GF-D8 (cell line): Measurements from ENCODE around the gene ABCD1.
"Not testable (repeated sequence)": the region's sequence is repeated elsewhere in the genome, so short reads cannot be mapped to it uniquely, and the experiment has no call there.

Source experiments
- DNase-seq: peaks from one replicate; lab custom pipeline; 2025; lab: John Stamatoyannopoulos, UW

Gene ABCD1

GRCh38 chrX:153724252-153725038 is at the start of gene ABCD1, which contains the start of gene BCAP31:
Gene ABCD1 (plus strand): TSS chrX:153724856. CDS start chrX:153725267, 411 bp downstream.
Gene BCAP31 (minus strand): TSS chrX:153724387. CDS start chrX:153723244, 1,143 bp downstream.
- peak; percentile 85 for DNase-seq

DNA sequence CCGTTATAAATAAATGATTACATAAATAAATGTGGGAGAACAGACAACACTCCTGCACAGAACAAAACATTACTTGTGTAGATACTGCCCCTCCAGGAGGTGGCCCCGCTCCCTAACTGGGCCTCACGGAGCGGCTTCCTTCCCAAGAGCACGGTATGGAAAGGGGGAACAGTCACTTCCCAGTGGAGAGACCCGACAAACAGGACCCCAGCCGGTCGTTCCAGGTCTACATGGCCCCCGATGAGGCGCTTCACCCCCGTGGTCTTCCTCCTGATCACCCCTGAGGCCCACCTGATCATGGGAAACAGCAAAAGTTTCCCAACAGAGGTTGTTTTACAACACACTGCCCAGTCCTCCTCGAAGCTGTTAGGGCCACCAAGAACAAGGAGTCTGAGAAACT is 43.5 kb upstream of the ABCD1 start:
- DNase-seq = no peak

DNA sequence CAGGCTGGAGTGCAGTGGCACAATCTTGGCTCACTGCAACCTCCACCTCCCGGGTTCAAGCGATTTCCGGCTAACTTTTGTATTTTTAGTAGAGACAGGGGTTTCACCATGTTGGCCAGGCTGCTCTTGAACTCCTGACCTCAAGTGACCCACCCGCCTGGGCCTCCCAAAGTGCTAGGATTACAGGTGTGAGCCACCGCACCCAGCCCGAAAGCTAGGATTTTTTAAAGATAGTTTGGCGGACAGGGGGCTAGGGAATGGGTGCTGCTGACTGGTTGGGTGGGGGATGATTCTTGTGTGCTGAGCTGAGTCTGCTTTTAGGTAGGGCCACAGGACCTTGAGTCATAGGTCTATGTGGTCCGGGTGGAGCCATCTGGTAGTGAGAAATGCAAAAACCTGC is 41.2 kb upstream of the ABCD1 start:
- DNase-seq = not testable (repeated sequence)

DNA sequence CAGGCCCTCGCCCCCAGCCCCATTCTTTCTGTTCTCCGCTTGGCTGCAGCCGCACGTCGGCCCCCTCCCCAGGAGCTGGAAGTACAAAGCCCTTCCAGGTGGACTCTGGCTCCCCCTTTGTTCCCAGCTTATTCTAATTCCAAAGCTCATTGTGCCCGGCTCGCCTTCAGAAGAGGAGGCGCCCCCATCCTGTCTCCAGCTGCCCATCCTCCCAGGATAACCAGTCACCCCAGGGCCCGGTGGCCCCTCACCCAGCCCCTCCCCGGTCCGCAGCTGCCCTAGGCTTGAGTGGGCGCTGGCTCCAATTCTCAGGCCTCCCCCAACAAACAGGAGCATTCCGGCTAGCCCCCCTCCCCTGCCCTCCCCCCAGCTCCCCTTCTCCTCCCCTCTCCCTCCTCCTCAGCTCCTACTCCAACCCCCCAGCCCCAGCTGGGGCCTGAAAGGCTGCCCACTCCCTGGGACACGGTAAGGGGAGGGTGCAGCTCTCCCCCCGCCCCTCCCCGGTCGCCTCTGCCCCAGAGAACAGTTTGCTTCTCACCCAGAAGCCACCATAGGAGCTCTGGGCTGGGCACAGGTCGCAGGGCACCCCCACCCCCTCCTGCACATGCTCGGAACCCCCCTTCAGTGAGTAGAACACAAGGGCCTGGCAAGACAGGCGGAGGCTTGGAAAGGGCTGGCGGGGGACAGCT is 40.0 kb upstream of the ABCD1 start:
- no peak for DNase-seq

- no peak for DNase-seq
Measured at GRCh38 chrX:153685156-153685536, 39.5 kb upstream of the ABCD1 start.

DNA sequence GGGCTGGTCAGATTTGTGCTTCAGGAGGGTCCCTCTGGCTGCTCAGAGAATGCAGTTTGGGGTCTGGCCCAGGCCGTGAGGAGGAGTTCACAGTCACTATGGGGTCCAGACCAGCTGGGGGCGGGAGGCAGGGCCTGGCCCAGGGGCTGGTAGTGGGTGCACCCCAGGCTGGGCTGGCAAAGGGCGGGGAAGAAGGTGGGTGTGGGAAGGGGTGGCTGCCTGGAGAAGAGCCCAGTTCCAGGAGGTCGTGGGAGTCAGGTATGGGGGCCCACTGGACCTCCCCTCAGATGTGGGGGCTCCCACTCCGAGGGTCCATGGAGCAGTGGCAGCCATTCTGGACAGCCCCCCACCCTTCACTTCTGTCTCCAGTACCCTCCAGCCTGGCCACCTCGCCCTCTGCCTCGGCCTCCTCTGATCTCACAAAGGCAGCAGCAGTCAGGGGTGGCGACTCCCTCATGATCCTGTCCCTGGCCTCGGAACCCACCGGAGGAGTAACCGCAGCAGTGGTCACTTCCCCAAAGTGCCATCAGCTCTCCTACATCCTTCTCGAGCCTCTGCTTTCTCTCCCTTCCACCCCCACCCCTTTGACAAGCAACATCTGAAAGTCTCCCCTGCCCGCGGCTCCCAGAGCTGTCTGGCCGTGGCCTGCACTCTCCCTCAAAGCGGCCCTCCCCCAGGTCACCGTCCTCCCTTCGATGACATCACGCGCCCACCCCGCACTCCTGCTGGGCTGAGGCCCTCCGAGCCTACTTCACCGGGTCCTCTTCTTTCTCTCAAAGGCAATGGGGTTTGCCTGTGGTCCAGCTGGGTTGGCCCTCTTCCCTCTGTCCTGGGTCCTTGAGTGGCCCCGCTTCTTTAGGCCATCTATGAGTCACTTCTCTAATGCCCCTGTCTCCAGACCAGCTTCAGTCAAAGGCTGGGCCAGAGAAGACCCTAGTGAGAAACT is 38.6 kb upstream of the ABCD1 start:
- DNase-seq = no peak

DNA sequence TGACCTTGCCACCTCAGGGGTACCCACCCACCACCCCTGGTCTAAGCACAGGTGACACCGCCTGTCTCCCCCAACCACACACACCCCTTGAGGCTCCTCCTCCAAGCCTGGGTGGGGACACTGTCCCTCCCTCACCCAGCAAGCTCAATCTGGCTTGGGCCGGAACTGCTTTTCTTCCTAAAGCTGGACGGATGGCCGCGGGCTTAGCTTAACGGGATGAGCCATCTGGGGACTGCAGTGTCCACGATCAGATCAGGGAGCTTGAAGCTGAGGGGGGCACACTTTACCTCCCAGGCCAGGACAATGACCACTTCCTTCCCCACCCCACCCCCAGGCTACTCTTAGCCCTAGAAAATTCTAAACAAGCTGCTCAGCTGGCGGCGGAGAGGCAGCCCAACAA is 37.9 kb upstream of the ABCD1 start:
- DNase-seq = no peak

DNA sequence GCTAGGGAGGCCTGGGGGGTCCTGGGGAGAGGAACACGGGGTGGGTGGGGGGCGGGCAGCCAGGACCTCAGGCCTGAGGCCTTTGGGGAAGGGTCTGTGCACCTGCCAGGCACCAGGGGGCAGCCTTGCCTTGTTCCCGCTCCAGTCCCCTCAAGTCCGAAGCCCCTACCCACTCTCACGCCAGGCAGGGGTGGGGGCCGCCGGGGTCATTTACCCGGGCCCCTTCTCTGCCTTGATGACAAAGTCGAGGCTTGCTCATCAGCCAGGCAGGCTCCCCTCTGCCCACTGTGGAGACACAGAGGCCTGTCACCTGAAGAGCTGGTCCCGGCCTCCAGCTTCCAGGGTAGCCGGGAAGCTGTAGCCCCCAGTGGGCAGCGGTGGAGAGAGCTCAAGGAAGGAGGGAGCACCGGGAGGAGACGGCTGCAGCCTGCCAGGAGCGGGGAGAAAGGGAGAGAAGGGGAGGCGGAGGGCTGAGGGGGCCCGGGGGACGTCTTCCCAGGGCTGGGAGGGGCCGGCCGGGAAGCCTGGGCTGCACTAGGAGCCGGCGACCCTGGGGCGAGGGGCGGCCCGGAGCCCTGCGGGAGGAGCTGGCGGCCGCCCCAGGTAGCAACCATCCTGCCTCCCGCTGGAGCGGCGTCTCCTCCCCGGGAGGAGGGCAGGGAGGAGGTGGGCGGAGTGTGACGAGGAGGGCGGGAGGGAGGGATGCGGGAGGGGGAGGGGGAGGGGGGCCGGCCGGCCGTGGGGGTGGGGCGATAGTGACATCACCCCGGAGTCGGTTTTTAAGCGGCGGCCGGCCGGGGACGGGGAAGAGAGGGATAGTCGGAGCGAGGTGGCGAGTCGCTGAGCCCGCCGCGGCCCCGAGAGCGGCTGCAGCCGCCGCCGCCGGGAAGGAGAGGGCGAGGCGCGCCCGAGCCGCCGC is 37.3 kb upstream of the ABCD1 start, which contains the start of gene SLC6A8:
TSS of gene SLC6A8 (plus strand) at position 806 of the 919 bp plus-strand sequence. CDS start 649 bp downstream, outside the sequence.
- DNase-seq = no peak

- DNase-seq = no peak
Measured at GRCh38 chrX:153688071-153688470, 36.6 kb upstream of the ABCD1 start.

- no peak for DNase-seq
Measured at GRCh38 chrX:153688506-153688905, 36.1 kb upstream of the ABCD1 start.

GRCh38 chrX:153688911-153689590 is 35.6 kb upstream of the ABCD1 start:
- DNase-seq = no peak

- DNase-seq = no peak
Measured at GRCh38 chrX:153689654-153690465, 34.8 kb upstream of the ABCD1 start.

DNA sequence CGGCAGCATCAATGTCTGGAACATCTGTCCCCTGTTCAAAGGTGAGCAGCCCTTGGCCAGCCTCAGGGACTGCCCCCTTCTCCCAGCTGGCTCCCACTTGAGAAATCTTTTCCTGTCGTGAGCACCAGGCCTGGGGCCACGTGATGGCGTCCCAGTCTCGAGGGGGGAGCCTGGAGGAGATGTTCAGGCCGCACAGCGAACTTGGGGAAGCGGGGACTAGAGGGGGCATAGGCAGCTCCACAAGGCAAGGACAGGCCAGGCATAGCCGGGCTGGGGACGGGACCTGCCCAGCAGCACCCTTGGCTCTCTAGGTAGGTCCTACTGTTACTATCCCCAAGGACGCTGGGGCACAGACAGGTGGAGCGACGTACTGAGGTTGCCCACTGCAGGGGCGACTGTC is 34.2 kb upstream of the ABCD1 start:
- DNase-seq = no peak

DNA sequence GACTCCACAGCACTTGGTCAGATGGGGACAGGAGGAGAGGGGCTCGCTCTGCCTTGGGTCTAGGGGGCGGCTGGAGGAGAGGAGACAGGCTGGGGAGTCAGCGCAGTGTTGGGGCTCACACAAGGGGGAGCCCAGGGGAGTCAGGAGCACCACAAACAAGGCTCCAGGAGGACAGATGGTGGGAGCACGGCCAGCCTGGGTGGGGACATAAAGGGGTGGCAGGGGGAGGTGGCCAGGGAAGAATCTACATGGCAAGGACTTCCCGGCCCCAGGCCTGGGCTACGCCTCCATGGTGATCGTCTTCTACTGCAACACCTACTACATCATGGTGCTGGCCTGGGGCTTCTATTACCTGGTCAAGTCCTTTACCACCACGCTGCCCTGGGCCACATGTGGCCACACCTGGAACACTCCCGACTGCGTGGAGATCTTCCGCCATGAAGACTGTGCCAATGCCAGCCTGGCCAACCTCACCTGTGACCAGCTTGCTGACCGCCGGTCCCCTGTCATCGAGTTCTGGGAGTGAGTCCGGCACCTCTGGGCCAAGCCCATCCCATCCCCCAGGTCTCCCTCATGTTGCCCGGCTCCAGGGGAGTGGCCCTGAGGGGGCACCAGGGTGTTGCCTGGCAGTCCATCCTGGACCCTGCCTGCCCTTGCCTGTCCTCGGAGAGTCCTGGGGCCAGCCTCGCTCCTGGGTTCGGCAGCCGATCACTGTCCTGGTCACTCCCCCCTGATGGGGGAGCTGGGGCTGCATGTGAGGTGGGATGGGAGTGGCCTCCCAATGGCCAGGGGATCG is 33.4 kb upstream of the ABCD1 start:
- not testable (repeated sequence) for DNase-seq

GRCh38 chrX:153692003-153692402 is 32.7 kb upstream of the ABCD1 start:
- DNase-seq = no peak

DNA sequence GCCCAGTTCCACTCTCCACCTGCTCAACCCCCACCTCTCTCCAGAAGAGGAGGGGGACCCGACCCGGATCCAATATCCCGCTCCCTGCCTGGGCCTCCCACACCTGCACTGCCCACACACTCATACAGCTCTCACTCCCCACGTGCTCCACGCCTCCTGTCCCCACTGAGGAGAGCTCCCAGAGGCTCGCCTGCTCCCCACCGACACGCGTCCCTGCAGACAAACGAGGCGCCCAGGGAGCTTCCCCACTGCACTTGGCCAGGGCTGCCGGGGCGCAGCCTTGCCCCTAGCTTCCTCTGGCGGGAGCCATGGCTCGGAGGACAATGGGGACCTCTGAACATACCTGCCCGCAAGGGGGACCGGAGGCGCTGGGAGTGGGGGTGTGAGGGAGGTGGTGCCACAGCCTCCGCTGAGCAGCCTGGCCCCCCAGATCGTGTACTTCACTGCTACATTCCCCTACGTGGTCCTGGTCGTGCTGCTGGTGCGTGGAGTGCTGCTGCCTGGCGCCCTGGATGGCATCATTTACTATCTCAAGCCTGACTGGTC is 32.0 kb upstream of the ABCD1 start:
- no peak for DNase-seq

DNA sequence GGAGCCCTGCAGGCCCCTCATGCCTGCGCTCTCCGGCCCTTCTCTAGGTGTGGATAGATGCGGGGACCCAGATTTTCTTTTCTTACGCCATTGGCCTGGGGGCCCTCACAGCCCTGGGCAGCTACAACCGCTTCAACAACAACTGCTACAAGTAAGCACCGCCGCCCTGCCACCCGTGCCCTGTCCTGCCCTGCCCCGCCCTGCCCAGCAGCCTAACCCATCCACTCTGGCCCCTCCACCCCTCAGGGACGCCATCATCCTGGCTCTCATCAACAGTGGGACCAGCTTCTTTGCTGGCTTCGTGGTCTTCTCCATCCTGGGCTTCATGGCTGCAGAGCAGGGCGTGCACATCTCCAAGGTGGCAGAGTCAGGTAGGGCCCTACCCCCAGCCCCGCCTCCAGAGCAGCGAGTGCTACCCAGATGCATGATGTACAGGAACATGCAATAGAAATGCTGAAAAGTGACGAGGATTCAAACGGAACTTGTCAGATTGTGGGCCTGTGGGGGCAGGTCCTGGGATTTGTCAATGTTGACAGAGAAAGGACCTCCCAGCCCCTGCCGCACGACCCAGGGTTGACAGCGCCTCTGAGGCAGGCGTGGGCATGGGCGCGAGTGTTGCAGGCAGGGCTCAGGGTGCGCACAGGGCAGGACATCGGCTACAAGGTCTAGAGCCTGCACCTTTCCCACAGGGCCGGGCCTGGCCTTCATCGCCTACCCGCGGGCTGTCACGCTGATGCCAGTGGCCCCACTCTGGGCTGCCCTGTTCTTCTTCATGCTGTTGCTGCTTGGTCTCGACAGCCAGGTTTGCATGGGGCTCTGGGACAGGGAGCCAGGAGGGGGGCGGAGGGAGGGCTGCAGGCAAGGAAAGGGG is 31.2 kb upstream of the ABCD1 start:
- no peak for DNase-seq
